HG02852 (cell line): Measurements from ENCODE around the gene RNF212B.

Source experiments
- ATAC-seq: cut with Tn5 transposase; IDR thresholded peaks from one replicate; pipeline ENCODE4 v1.9.1; 2021; ENCODE audit warnings: mild to moderate bottlenecking, moderate library complexity; ENCODE audit not compliant: unreplicated experiment

Gene RNF212B

GRCh38 chr14:23319746-23320583 lies 82.2 kb downstream of the RNF212B start:
- no peak for ATAC-seq

- ATAC-seq, result peak; percentile 90
These were observed 83.1 kb downstream of the RNF212B start, which contains the start of gene PABPN1 for GRCh38 chr14:23320584-23321571. Gene PABPN1 (plus strand): TSS chr14:23321457. CDS start chr14:23321470, 13 bp downstream.

- peak; percentile 13 for ATAC-seq
These were observed 84.1 kb downstream of the RNF212B start for GRCh38 chr14:23321572-23322547.
